ENCODE data around the gene CXCL11.
"Not testable (repeated sequence)": the region's sequence is repeated elsewhere in the genome, so short reads cannot be mapped to it uniquely, and the experiment has no call there.

The CXCL11 gene

DNA sequence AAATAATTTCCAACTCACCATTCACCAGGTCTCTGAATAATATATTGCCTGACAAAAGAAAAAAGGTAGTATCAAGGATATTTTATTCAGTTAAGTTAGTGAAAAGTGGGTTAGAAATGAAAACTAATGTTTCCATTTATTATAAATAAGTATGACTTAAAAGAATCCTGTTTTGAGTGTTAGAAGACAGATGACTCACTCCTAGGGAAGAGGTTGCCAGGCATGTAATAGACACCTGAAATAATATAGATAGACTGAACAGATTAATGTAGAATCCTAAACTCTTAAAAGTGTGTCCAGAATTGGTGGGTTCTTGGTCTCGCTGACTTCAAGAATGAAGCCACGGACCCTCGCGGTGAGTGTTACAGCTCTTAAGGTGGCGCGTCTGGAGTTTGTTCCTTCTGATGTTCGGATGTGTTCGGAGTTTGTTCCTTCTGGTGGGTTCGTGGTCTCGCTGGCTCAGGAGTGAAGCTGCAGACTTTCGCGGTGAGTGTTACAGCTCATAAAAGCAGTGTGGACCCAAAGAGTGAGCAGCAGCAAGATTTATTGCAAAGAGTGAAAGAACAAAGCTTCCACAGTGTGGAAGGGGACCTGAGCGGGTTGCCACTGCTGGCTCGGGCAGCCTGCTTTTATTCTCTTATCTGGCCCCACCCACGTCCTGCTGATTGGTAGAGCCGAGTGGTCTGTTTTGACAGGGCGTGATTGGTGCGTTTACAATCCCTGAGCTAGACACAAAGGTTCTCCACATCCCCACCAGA, 6.5 kb upstream of the CXCL11 start:
- DNase-seq (ENCODE audit: low read depth) = not testable (repeated sequence)

DNA sequence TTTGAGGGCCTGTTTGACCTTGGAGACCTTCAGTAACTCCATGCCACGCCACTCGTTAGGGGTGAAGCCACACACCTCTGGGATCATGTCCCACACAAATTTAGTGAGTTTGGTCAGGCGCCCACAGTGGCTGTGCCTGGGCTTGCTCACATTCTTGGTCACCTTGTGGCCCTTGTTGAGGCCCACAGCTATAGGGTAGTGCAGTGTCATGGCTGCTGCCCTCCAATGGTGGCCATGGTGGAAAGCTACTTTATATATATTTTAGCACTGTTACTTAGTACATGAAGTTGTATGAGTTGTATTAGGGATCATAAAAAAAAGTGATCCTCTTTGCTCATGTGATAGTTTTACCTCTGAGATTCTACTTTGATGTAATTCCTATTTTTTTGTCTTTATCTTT, 985 bp upstream of the CXCL11 start:
- no peak for DNase-seq (ENCODE audit: low read depth)

GRCh38 chr4:76035141-76035540, 729 bp downstream of the CXCL11 start:
- DNase-seq (ENCODE audit: low read depth) = no peak

- no peak for DNase-seq (ENCODE audit: low read depth)
These were observed 6.6 kb downstream of the CXCL11 start for GRCh38 chr4:76029300-76029699.

DNA sequence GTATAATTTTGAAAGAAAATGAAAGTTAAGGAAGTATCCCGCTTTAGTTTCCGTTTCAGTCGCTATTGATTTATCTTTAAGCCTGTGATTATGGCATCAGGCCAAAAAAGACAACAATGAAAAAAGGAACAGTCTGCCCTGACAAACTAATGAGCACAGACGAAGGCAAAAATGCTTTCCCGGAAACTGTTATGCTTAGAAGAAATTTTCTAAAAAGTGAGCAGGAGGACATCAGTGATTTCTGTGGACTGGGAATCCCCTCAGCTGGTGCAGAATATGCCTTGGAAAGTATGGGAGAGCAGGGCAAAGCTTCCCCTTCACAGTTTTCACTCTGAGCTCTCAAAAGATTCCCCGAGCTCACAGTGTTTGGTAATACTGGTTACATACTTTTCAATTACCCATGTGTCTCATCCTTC, 7.5 kb downstream of the CXCL11 start:
- DNase-seq (ENCODE audit: low read depth) = no peak

GRCh38 chr4:76024065-76024464, 11.8 kb downstream of the CXCL11 start:
- no peak for DNase-seq (ENCODE audit: low read depth)

DNA sequence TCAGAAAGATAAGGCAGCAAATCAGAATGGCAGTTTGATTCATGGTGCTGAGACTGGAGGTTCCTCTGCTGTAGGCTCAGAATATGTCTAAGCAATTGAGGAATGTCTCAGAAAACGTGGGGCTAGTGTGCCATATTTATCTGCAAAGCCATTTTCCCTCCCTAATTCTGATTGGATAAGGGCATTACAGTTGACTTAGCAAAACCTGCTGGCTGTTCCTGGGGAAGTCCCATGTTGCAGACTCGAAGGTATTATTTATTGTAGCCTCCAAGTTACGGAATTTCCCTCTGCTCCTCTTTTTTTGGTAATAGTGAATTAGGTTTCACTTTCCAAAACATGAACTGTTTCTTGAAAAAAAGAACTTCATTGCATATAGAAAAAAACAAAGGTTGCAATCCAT, 12.5 kb downstream of the CXCL11 start, which contains the start of gene CXCL10:
CXCL10 (minus strand) TSS at position 109 of the 400 bp plus-strand sequence; CDS start at position 43, 66 bp downstream.
- DNase-seq (ENCODE audit: low read depth) = no peak

DNA sequence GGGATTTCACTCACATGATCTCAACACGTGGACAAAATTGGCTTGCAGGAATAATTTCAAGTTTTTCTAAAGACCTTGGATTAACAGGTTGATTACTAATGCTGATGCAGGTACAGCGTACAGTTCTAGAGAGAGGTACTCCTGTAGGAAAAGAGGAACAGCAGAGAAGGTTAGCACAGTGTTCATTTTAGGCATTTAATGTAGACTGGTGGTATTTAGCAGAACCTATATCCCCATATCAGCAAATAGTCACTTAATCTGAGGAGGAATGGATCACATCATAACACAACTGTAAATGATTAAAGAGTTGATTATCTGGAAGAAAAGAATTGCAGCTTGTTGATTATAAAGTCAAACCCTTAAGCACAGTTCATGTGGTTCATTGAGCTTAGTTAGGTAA, 13.2 kb downstream of the CXCL11 start:
- DNase-seq (ENCODE audit: low read depth) = no peak

DNA sequence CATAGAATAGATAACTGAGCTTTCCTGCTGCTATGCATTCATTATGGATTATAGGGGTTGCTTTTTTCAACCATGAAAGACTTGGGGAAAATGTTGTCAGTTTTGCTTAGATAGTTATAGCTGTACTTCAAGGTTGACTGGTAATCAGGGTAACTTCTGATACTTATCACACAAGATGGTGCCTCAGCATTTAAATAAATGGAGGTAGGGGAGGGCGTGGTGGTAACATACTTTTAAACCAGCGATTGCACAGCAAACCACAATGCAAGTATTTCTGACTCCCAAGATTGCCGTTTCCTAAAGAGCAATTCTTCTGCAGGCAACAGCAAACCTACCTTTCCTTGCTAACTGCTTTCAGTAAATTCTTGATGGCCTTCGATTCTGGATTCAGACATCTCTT, 13.8 kb downstream of the CXCL11 start:
- no peak for DNase-seq (ENCODE audit: low read depth)

- DNase-seq (ENCODE audit: low read depth) = no peak
These were observed 18.7 kb downstream of the CXCL11 start for GRCh38 chr4:76017056-76017686.

GRCh38 chr4:76016393-76016792, 19.5 kb downstream of the CXCL11 start:
- DNase-seq (ENCODE audit: low read depth) = no peak

DNA sequence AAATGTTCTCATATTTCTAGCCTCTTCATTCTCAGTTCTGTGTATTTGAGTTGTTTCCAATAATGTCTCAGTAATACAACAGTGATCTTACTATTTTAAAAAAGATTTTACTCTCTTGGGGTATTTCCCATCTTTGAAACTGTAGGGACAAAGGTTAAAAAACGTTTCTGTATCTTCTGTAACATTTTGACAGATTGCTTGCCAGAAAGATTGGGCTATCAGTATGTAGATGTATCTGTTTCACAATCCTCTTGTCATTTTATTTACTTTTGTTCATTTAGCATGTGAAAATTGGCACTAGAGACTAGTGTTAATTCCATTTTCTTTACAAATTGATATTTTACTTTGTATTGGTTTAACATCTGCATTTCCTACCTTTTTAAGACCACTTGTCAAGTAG, 22.3 kb downstream of the CXCL11 start:
- no peak for DNase-seq (ENCODE audit: low read depth)

- DNase-seq (ENCODE audit: low read depth) = no peak
These were observed 23.5 kb downstream of the CXCL11 start for GRCh38 chr4:76012388-76012801.

- DNase-seq (ENCODE audit: low read depth) = no peak
These were observed 24.0 kb downstream of the CXCL11 start for GRCh38 chr4:76011700-76012387.

DNA sequence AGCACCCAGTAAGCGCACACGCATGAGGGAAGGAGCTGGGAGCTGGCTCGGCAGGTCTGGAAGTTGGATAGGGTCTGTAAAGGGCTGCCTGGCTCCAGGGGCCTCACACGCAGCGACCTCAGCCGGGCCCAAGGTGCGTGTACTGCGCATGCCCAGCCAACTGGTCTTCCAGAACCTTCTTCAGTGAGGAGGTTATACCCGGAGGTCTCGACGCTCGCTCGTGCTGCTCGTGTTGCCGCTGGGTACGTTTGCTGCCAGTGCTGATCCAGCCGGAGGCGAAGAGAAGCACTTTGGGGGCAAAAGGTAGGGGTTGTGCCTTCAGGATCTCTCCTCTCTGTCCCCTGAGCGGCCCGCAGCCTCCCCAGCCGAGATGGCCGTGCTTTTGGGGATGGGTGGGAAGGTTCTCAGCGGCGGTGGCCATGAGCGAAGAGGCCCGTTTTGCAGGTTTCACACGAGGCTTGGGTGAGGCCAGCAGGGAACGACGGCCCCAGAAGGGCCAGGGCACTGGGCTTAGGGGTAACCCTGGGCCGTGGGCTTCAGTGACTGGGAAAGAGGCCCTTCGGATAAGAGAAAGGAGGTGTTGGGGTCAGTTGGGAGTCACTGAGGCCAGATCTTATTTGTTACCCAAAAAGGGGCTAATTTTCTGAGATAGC, 24.7 kb downstream of the CXCL11 start:
- no peak for DNase-seq (ENCODE audit: low read depth)

DNA sequence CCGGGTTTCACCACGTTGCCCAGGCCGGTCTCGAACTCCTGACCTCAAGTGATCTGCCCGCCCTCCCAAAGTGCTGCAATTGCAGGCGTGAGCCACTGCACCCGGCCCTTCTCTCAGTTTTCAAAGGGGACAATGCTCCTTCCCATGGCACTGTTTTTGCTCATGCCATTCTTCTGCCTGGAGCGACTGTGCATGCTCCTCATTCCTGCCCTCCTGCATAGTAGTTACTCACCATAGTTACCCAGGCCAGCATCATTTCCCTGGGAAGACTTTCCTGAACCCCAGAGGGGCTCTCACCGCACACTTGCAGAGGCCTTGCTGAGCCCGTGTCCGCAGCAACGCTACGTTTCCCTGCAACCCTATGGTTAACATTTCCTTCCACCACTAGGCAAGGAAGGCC, 25.3 kb downstream of the CXCL11 start:
- DNase-seq (ENCODE audit: low read depth) = no peak

DNA sequence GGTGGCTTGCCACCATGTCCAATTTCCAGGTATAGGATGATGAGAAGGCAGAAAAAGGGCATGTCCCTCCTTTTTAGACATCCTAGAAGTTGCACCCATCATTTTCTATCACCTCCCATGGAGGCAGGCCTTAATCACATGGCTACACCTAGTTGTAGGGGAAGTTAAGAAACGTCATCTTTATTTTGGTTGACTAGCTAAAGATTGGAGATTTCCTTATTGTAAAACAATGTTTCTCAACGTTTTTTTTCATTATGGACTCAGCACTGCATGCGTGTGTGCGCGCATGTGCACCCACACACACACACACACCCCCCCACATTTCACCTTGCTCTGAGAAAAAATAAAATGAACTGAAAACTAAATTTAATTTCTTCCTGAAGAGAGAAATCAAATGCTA, 26.6 kb downstream of the CXCL11 start:
- DNase-seq (ENCODE audit: low read depth) = no peak

DNA sequence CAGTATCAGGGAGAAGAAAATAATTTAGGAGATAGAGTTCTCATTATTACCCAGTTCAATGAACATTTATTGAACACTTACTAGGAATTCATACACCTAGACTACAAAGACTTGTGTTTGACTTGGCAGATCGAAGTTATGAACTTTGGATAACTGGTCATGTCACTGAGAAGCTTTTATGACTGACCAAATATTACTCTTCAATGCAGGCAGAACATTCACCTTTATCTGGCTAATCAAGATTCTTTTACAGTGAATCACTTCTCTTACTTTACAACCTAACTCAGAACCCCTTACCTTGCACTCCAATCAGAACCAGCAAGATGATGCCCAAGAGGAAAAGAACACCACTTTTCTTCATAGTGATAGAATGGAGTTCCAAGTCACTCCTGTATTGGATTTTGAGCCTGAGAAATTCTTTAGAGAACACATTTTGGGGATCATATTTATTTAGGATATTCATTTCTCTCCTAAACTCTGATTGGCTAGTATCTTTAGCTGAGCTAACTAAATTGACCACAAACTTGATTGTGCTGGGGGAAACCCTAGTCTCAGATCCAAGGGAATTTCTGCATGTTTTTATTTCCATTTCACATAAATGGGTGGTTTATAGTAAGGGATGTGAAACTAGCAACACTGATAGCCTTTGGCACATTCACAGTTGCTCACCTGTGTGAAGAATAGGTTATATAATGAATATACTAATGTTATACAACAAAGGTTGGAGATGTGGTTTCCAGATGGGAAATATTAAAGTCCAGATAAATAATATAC, 28.6 kb downstream of the CXCL11 start, which contains the start of gene CXCL9:
CXCL9 (minus strand) TSS at position 421 of the 774 bp plus-strand sequence; CDS start at position 361, 60 bp downstream.
- no peak for DNase-seq (ENCODE audit: low read depth)

DNA sequence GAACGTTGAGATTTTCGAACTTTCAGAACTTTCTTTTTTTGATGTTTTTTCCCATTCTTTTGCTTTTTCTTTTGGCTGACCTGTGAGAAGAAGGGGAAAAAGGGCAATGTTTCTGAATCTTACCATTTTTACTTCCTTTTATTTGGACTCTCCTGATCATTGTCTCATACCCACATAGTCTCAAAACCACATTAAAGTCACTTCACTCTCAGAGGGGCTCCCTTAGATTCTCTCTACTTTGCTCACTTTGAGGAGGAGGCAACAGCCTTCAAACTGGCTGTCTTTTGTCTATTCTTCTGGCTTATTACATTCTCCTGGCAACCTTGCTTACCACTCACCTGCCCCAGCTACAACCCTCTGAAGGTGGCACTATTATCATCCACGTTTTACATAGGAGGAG, 32.2 kb downstream of the CXCL11 start:
- DNase-seq (ENCODE audit: low read depth) = no peak

DNA sequence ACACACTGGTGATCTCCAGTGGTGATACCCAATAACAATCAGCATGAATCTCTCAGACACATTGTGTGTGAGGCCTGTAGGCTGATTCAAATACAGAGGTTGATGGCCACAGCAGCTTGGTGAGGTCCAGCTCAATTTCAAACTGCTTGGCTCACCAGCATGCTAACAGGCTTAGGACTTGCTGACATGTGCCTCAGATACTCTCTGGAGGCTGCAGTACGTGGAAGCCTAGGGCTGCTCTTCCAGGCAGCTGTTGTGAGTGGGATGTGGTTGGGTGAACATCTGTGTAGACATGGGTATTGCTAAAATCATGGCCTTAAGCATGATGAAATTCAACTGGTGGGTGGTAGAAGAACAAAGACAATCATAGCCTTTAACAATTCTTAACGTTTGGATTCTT, 32.8 kb downstream of the CXCL11 start:
- DNase-seq (ENCODE audit: low read depth) = no peak

DNA sequence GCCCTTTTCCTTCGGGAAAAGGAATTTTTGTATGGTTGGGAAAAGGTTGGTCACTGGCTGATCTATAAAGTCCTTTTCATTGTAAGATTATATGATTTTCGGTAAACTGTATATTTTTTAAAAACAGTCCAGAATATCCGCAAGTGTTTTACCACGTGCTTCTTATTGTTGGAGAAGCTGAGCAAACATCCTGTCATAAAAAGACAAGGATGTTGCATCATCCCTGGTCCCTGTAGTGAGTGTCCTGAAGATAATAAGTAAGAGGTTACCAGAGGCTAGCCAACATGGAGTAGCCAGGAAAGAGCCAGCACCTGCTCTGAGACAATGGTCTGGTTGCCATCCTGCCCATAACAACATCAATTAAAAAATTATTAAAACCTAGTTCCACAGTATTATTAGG, 33.7 kb downstream of the CXCL11 start:
- no peak for DNase-seq (ENCODE audit: low read depth)

- DNase-seq (ENCODE audit: low read depth) = no peak
These were observed 34.2 kb downstream of the CXCL11 start for GRCh38 chr4:76001700-76002099.

Data from stimulated activated CD8-positive, alpha-beta memory T cell treated with anti-CD3 and anti-CD28 coated beads, Interleukin-15, amount 100 ng/mL, for 1 hour (primary cell).